Measurements from ENCODE around the gene SUGCT.

- TF ChIP-seq, protein P1, sequence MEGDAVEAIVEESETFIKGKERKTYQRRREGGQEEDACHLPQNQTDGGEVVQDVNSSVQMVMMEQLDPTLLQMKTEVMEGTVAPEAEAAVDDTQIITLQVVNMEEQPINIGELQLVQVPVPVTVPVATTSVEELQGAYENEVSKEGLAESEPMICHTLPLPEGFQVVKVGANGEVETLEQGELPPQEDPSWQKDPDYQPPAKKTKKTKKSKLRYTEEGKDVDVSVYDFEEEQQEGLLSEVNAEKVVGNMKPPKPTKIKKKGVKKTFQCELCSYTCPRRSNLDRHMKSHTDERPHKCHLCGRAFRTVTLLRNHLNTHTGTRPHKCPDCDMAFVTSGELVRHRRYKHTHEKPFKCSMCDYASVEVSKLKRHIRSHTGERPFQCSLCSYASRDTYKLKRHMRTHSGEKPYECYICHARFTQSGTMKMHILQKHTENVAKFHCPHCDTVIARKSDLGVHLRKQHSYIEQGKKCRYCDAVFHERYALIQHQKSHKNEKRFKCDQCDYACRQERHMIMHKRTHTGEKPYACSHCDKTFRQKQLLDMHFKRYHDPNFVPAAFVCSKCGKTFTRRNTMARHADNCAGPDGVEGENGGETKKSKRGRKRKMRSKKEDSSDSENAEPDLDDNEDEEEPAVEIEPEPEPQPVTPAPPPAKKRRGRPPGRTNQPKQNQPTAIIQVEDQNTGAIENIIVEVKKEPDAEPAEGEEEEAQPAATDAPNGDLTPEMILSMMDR (IDR thresholded peaks at IDR 0.05; ENCODE audit: low read length), result no peak
- no peak for TF ChIP-seq EZH2 (optimal IDR thresholded peaks at IDR 0.05; ENCODE audit: low read depth, low read length)
These were observed 630.8 kb downstream of the SUGCT start for GRCh38 chr7:40765639-40766038.
